BLaER1 treated with 17β-estradiol and CSF1 and Interleukin-3, amounts not matched to agents 10 nM and 100 nM (cell line): ENCODE data around the gene NFILZ.
"Not testable (repeated sequence)": the region's sequence is repeated elsewhere in the genome, so short reads cannot be mapped to it uniquely, and the experiment has no call there.

Experiments used
- H3K27ac ChIP-seq, 11 experiments: shearing (Covaris generic); formaldehyde crosslinking; 2 replicates each; pipeline ENCODE4 v1.8.1; 2022
- H3K27me3 ChIP-seq, 11 experiments: shearing (Covaris generic); formaldehyde crosslinking; 2 replicates each; pipeline ENCODE4 v1.8.1; 2022
- H3K36me3 ChIP-seq, 11 experiments: shearing (Covaris generic); formaldehyde crosslinking; 2 replicates each; pipeline ENCODE4 v1.8.1; 2022
- H3K4me1 ChIP-seq, 10 experiments: shearing (Covaris generic); formaldehyde crosslinking; 2 replicates each; pipeline ENCODE4 v1.8.1; 2022
- H3K4me2 ChIP-seq, 11 experiments: shearing (Covaris generic); formaldehyde crosslinking; 2 replicates each; pipeline ENCODE4 v1.8.1; 2022
- H3K4me3 ChIP-seq, 10 experiments: shearing (Covaris generic); formaldehyde crosslinking; 2 replicates each; pipeline ENCODE4 v1.8.1; 2022
- H3K9ac ChIP-seq, 11 experiments: shearing (Covaris generic); formaldehyde crosslinking; 2 replicates each; pipeline ENCODE4 v1.8.1; 2022
- H3K9me3 ChIP-seq, 11 experiments: shearing (Covaris generic); formaldehyde crosslinking; replicated peaks in 1 of 11; 2 replicates each; pipeline ENCODE4 v1.8.1; 2022
- H4K20me1 ChIP-seq, 11 experiments: shearing (Covaris generic); formaldehyde crosslinking; 2 replicates each; pipeline ENCODE4 v1.8.1; 2022
- Cebpa-rat ChIP-seq, 11 experiments: shearing (Covaris generic); IDR thresholded peaks; 2 replicates each; pipeline ENCODE4 v1.8.1; 2022

NFILZ gene

DNA sequence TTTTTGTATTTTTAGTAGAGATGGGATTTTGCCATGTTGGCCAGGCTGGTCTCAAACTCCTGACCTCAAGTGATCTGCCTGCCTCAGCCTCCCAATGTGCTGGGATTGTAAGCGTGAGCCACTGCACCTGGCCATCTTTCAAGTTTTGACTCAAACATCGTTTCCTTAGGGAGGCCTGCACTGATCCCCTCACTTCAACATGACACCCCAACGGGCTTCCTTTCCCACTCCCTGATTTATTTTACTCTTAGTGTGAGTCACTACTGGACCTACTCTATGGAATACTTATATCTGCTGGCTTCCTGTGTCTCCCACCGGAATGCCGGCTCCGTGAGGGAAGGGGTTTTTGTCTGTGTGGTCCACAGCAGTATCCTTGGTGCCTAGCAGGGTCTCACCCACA is 15.4 kb upstream of the NFILZ start:
- H4K20me1 ChIP-seq: no peaks in the 10 kb centered on the region
- H3K9me3 ChIP-seq: no peaks in the 10 kb centered on the region
- no peak for TF ChIP-seq Cebpa-rat (IDR thresholded peaks at IDR 0.05)
- H3K4me1 ChIP-seq: peaks cover 8 to 27% (median 22%) of the 10 kb centered on the region in 10 experiments; a peak in 19 of 20 replicates
- no peaks in the 10 kb centered on the region for H3K27me3 ChIP-seq
- H3K36me3 ChIP-seq: no peaks in the 10 kb centered on the region
- H3K4me2 ChIP-seq: no peak overlapping the region
- H3K27ac ChIP-seq: no peak overlapping the region; a peak in 1 of 22 replicates
- no peak overlapping the region for H3K9ac ChIP-seq
- no peak overlapping the region for H3K4me3 ChIP-seq

DNA sequence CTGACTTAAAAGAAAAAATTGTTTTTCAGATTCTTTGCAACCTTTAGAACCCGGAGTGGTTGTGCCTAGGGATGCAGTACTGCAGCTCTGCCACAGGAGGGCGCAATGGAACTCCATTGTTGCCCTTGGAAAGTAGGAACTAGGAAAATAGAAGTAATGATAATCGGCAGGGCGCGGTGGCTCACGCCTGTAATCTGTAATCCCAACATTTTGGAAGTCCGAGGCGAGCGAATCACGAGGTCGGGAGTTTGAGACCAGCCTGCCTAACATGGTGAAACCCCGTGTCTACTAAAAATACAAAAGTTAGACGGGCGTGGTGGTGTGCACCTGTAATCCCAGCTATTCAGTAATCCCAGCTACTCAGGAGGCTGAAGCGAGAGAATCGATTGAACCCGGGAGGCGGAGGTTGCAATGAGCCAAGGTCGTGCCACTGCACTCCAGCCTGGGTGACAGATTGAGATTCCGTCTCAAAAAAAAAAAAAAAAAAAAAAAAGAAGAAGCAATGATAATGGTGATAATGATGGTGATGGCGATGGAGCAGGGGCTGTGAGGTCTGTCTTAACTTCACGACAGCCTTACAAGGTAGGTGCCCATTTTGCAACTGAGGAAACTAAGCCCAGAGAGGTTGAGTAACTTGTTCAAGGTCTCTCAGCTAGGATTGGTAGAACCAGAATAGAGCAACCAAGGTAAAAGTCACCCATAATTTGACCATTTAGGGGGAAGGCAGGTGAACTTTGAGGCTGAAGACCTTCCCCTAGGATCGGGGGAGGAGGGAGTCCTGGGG is 14.4 kb upstream of the NFILZ start:
- no peak for TF ChIP-seq Cebpa-rat (IDR thresholded peaks at IDR 0.05)
- Histone ChIP-seq H3K4me2 (no peak overlapping the region), H3K9ac (no peak overlapping the region), H3K9me3 (no peaks in the 10 kb centered on the region), H4K20me1 (no peaks in the 10 kb centered on the region), H3K4me1 (peaks cover 8 to 27% (median 22%) of the 10 kb centered on the region in 10 experiments; a peak in 19 of 20 replicates), H3K4me3 (no peak overlapping the region), H3K27ac (no peak overlapping the region), H3K27me3 (no peaks in the 10 kb centered on the region), H3K36me3 (no peaks in the 10 kb centered on the region)

DNA sequence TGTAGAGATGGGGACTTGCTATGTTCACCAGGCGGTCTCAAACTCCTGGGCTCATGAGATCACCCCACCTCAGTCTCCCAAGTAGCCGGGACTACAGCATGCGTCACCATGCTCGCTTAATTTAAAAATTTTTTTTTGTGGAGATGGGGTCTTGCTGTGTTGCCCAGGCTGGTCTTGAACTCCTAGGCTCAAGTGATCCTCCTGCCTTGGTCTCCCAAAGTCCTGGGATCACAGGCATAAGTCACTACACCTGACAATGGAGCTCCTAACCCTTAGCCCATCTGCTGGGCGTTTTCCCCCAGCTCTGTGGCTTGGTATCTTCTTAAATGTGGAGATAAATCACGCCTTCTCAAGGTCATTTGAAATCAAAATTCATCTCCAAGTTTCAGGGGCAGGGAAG is 13.6 kb upstream of the NFILZ start:
- no peak for TF ChIP-seq Cebpa-rat (IDR thresholded peaks at IDR 0.05)
- Histone ChIP-seq H3K27ac (no peak overlapping the region), H4K20me1 (no peaks in the 10 kb centered on the region), H3K36me3 (no peaks in the 10 kb centered on the region), H3K9me3 (no peaks in the 10 kb centered on the region), H3K4me2 (no peak overlapping the region), H3K9ac (no peak overlapping the region), H3K4me3 (no peak overlapping the region), H3K27me3 (no peaks in the 10 kb centered on the region), H3K4me1 (peaks cover 8 to 22% (median 16%) of the 10 kb centered on the region in 10 experiments; a peak in 19 of 20 replicates)

DNA sequence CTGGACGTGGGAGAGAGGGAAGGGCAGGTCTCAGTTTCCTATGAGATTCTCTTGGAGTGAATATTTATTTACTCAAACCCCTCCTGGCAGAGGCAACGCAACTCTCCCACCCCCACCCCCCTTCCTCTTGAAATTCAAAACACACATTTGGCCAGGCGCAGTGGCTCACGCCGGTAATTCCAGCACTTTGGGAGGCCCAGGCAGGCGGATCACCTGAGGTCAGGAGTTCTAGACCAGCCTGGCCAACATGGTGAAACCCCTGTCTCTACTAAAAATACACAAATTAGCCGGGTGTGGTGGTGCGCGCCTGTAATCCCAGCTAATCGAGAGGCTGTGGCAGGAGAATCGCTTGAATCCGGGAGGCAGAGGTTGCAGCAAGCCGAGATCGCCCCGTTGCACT is 13.1 kb upstream of the NFILZ start:
- not testable (repeated sequence) for H3K27ac ChIP-seq, H3K9me3 ChIP-seq, H4K20me1 ChIP-seq, H3K27me3 ChIP-seq, H3K4me2 ChIP-seq, H3K9ac ChIP-seq, H3K36me3 ChIP-seq, H3K4me3 ChIP-seq
- peaks cover 8 to 17% (median 11%) of the 10 kb centered on the region in 10 experiments; a peak in 19 of 20 replicates for H3K4me1 ChIP-seq

DNA sequence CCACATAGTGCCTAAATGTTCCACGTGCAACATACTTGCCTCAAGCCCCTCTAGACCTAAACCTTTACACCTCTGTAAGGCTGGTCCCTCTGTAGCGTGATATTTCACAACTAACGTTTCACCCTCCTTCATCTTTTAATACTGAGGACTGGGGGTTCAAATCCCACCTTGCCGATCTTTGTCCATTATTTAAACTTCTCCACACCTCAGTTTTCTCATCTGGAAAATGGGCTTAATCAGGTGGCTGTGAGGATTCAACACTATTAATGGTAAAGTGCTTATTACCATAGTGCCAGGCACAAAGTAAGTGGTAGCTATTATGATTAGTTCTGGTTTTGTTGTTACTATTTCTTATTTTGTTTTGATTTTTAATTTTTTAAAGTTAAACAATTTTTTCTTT is 12.4 kb upstream of the NFILZ start:
- Histone ChIP-seq H3K4me3 (no peak overlapping the region), H3K36me3 (no peaks in the 10 kb centered on the region), H3K27ac (no peak overlapping the region), H3K9ac (no peak overlapping the region), H3K9me3 (no peaks in the 10 kb centered on the region), H4K20me1 (no peaks in the 10 kb centered on the region), H3K4me1 (peaks cover 1 to 10% (median 5%) of the 10 kb centered on the region in 10 experiments; a peak in 17 of 20 replicates), H3K27me3 (no peaks in the 10 kb centered on the region), H3K4me2 (no peak overlapping the region)
- no peak for TF ChIP-seq Cebpa-rat (IDR thresholded peaks at IDR 0.05)

GRCh38 chr19:8618751-8619150 is 11.7 kb upstream of the NFILZ start:
- no peak overlapping the region for H3K4me2 ChIP-seq
- H3K27me3 ChIP-seq: no peaks in the 10 kb centered on the region

DNA sequence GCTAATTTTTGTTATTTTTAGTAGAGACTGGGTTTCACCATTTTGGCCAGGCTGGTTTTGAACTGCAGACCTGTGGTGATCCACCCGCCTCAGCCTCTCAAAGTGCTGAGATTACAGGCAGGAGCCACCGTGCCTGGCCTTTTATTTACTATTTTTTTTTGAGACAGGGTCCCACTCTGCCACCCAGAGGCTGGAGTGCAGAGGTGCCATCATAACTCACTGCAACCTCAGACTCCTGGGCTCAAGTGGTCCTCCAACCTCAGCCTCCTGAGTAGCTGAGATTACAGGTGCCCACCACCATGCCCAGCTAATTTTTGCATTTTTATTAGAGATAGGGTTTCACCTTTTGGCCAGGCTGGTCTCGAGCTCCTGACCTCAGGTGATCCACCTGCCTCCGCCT is 7.5 kb upstream of the NFILZ start:
- not testable (repeated sequence) for H3K4me3 ChIP-seq, H4K20me1 ChIP-seq, H3K4me1 ChIP-seq, H3K9ac ChIP-seq, H3K36me3 ChIP-seq, H3K27ac ChIP-seq, H3K27me3 ChIP-seq, H3K4me2 ChIP-seq, H3K9me3 ChIP-seq

More at GRCh38 chr19:8618751-8619150, 11.7 kb upstream of the NFILZ start:
- no peak overlapping the region for H3K4me3 ChIP-seq
- no peak overlapping the region for H3K27ac ChIP-seq
- no peaks in the 10 kb centered on the region for H4K20me1 ChIP-seq
- no peak for TF ChIP-seq Cebpa-rat (IDR thresholded peaks at IDR 0.05)
- no peaks in the 10 kb centered on the region for H3K36me3 ChIP-seq
- no peaks in the 10 kb centered on the region for H3K9me3 ChIP-seq
- H3K9ac ChIP-seq: no peak overlapping the region
- peaks cover 0 to 6% (median 0%) of the 10 kb centered on the region in 10 experiments; a peak in 2 of 20 replicates for H3K4me1 ChIP-seq

GRCh38 chr19:8626842-8627241 is 3.6 kb upstream of the NFILZ start:
- Histone ChIP-seq H3K27ac (no peak overlapping the region), H3K9ac (no peak overlapping the region), H3K9me3 (peaks cover 0 to 4% (median 0%) of the 10 kb centered on the region in 11 experiments; a peak in 2 of 22 replicates), H3K27me3 (no peaks in the 10 kb centered on the region), H3K4me1 (peaks cover 0 to 3% (median 0%) of the 10 kb centered on the region in 10 experiments; a peak in 3 of 20 replicates), H3K36me3 (no peaks in the 10 kb centered on the region), H4K20me1 (no peaks in the 10 kb centered on the region; a peak in 1 of 22 replicates), H3K4me2 (no peak overlapping the region), H3K4me3 (no peak overlapping the region)
- TF ChIP-seq Cebpa-rat (IDR thresholded peaks at IDR 0.05): no peak

DNA sequence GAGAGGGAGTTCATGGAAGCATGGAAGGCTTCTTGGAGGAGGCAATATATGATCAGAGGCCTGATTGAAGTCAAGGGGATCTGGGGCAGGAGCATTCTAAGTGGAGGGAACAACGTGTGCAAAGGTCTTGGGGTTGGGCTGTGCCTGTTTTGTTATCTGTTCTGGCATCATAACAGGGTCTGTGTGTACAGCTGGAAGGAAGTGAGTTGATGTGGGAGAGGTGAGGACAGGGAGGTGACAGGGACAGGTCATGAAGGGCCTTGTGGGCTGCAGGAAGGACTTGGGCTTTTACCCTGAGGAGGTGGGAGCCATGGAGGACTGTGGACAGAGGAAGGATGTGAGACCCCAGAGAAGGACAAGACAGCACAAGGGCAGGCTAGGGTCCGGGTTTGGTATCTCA is 1.2 kb upstream of the NFILZ start:
- Histone ChIP-seq H3K4me2 (no peak overlapping the region), H3K4me3 (no peak overlapping the region), H3K4me1 (peaks cover 0 to 12% (median 9%) of the 10 kb centered on the region in 10 experiments; a peak in 12 of 20 replicates), H3K9me3 (peaks cover 0 to 4% (median 0%) of the 10 kb centered on the region in 11 experiments; a peak in 2 of 22 replicates), H3K27me3 (no peaks in the 10 kb centered on the region), H4K20me1 (no peaks in the 10 kb centered on the region; a peak in 1 of 22 replicates), H3K9ac (no peak overlapping the region), H3K27ac (no peak overlapping the region), H3K36me3 (no peaks in the 10 kb centered on the region)
- no peak for TF ChIP-seq Cebpa-rat (IDR thresholded peaks at IDR 0.05)
